K562 (cell line): Measurements from ENCODE around the gene ZBTB14. TPM values are rescaled to one million over a fixed set of nuclear protein-coding genes. Genes with fewer than 3 reads are reported as not detected.

Experiments
- ETS2 ChIP-seq: IDR thresholded peaks from 2 replicates; pipeline ENCODE4 v1.6.1; 2016; ENCODE audit warnings: borderline replicate concordance, missing genetic modification characterization, mild to moderate bottlenecking, moderate library complexity, missing compliant biosample characterization; ENCODE audit not compliant: poor library complexity, severe bottlenecking
- FOXP4 ChIP-seq: sonication (generic); formaldehyde crosslinking; IDR thresholded peaks from 2 replicates; pipeline ENCODE4 v1.8.0; 2022; ENCODE audit warnings: mild to moderate bottlenecking, missing genetic modification reagents, borderline replicate concordance
- MCM5 ChIP-seq: fragments of 450-650 bp; IDR thresholded peaks from 2 replicates; pipeline ENCODE4 v1.6.1; 2016; ENCODE audit warnings: low read depth
- MLLT1 ChIP-seq, 2 experiments: fragments of 450-650 bp; IDR thresholded peaks; 2 replicates each; pipeline ENCODE4 v1.6.1; 2016
- MTA3 ChIP-seq: fragments of 450-650 bp; formaldehyde crosslinking; IDR thresholded peaks from 2 replicates; pipeline ENCODE4 v1.6.1; 2017; ENCODE audit warnings: mild to moderate bottlenecking, borderline replicate concordance
- NFIC ChIP-seq: fragments of 450-650 bp; IDR thresholded peaks from 2 replicates; pipeline ENCODE4 v1.6.1; 2017; ENCODE audit warnings: mild to moderate bottlenecking, inconsistent platforms
- PHTF2 ChIP-seq: fragments of 250-450 bp; sonication (Bioruptor Pico); IDR thresholded peaks from 2 replicates; pipeline ENCODE4 v1.5.0; 2021; ENCODE audit warnings: mild to moderate bottlenecking
- SIN3A ChIP-seq, 2 experiments: fragments of 150-350 bp in 1 of 2; IDR thresholded peaks; 2 replicates each; pipeline ENCODE4 v1.6.1; 2011 to 2016; ENCODE audit warnings: borderline replicate concordance in 2 of 2, low read depth in 2 of 2, low read length in 2 of 2, mild to moderate bottlenecking in 2 of 2, moderate library complexity in 2 of 2; ENCODE audit not compliant: control insufficient read depth in 1 of 2
- SIN3B ChIP-seq: fragments of 450-650 bp; IDR thresholded peaks from 2 replicates; pipeline ENCODE4 v1.6.1; 2017; ENCODE audit warnings: low read depth, mild to moderate bottlenecking, moderate library complexity
- SNIP1 ChIP-seq: fragments of 450-650 bp; IDR thresholded peaks from 2 replicates; pipeline ENCODE4 v1.7.1; 2017; ENCODE audit warnings: low read depth, mild to moderate bottlenecking
- SNRNP70 ChIP-seq: fragments of 200-400 bp; formaldehyde crosslinking; optimal IDR thresholded peaks from 2 replicates; pipeline ENCODE3; 2017; ENCODE audit warnings: low read depth, low read length
- TCF7L2 ChIP-seq: fragments of 150-350 bp; IDR thresholded peaks from 2 replicates; pipeline ENCODE4 v1.6.1; 2016; ENCODE audit warnings: low read depth, mild to moderate bottlenecking, low read length, moderate library complexity
- ZNF140 ChIP-seq: fragments of 250-450 bp; sonication (Bioruptor Pico); IDR thresholded peaks from 2 replicates; pipeline ENCODE4 v1.8.0; 2021; ENCODE audit warnings: moderate library complexity, mild to moderate bottlenecking, inconsistent platforms
- ZNF175 ChIP-seq: fragments of 200-800 bp; sonication (Bioruptor generic); IDR thresholded peaks from 2 replicates; pipeline ENCODE4 v1.6.1; 2016; ENCODE audit warnings: low read depth, mild to moderate bottlenecking, missing genetic modification characterization, missing compliant biosample characterization
- ZNF324 ChIP-seq: fragments of 250-450 bp; sonication (Bioruptor Pico); IDR thresholded peaks from 2 replicates; pipeline ENCODE4 v1.4.0; 2020; ENCODE audit warnings: mild to moderate bottlenecking
- ZNF354B ChIP-seq: fragments of 250-450 bp; sonication (Bioruptor Pico); IDR thresholded peaks from 2 replicates; pipeline ENCODE4 v1.4.0; 2020
- ZNF398 ChIP-seq: fragments of 250-450 bp; sonication (Bioruptor Pico); IDR thresholded peaks from 2 replicates; pipeline ENCODE4 v1.8.0; 2021; ENCODE audit warnings: moderate library complexity, mild to moderate bottlenecking, inconsistent platforms
- polyA plus RNA-seq, 8 experiments: library from polyadenylated mRNA; depleted of rRNA in 4 of 8; stranded (reverse) in 5 of 8; unstranded in 3 of 8; fragments of >200 nt; fragmentation: Nextera tagmentation in 2 of 8; fragmentation: Illumina TruSeq in 1 of 8; extraction: Ambion mirVana in 2 of 8; extraction: Trizol in 1 of 8; gene quantifications; 2 replicates each; pipeline versions ENCODE4 v1.2.1 to v1.2.3, GENCODE V29; 2011 to 2014; ENCODE audit warnings: inconsistent platforms in 1 of 8, missing spikeins in 1 of 8
- total RNA-seq, 7 experiments: library from RNA; depleted of rRNA in 6 of 7; stranded (reverse); fragments of >200 nt in 6 of 7; fragmentation: Illumina TruSeq in 2 of 7; extraction: Trizol in 2 of 7; gene quantifications; 2 replicates each; pipeline versions ENCODE4 v1.2.1 to v1.2.3, GENCODE V29; 2011 to 2021; ENCODE audit warnings: low replicate concordance in 1 of 7
- TF ChIP-seq, protein P1 (sequence below): fragments of 250-450 bp; sonication (Bioruptor Pico); IDR thresholded peaks from 2 replicates; pipeline ENCODE4 v1.8.0; 2021; ENCODE audit warnings: borderline replicate concordance, mild to moderate bottlenecking, moderate library complexity; ENCODE audit not compliant: poor library complexity, severe bottlenecking
- TF ChIP-seq, protein P2 (sequence below), 2 experiments: IDR thresholded peaks; 2 replicates each; pipeline ENCODE4 v1.6.1; 2011; ENCODE audit warnings: borderline replicate concordance in 1 of 2, control low read depth in 1 of 2, low read depth in 1 of 2, low read length in 1 of 2, mild to moderate bottlenecking in 1 of 2, mixed read lengths in 1 of 2, moderate library complexity in 1 of 2; ENCODE audit not compliant: insufficient read depth in 1 of 2, insufficient read length in 1 of 2, poor library complexity in 1 of 2, severe bottlenecking in 1 of 2; ENCODE audit errors: extremely low read depth in 1 of 2

ZBTB14 gene
- total and polyA plus RNA-seq, 9 of the 15 experiments (the other 6 are each of a cell fraction or from before 2014, with no cell fraction given) = 2.8 to 12.6 (median 9.0) TPM

GRCh38 chr18:5294457-5295230 lies 882 bp downstream of the ZBTB14 start (continued):
- TF ChIP-seq ZNF398 (CRISPR knock-in tag) (no peak), SIN3A (IDR thresholded peaks at IDR 0.05; ENCODE audit: borderline replicate concordance in 2 of 2, control insufficient read depth in 1 of 2, low read depth in 2 of 2, low read length in 2 of 2) (no peak), MTA3 (no peak; the same call in 1 of the 2 replicates), ZNF354B (CRISPR knock-in tag) (no peak), PHTF2 (no peak), FOXP4 (CRISPR knock-in tag) (no peak), ZNF324 (CRISPR knock-in tag) (0 out of 2 replicates have a peak, but pooled peaks have one; percentile 42), ETS2 (tag) (no peak), ZNF140 (CRISPR knock-in tag) (no peak), SNIP1 (no peak), MCM5 (no peak), SNRNP70 (no peak), SIN3B (no peak), MLLT1 (IDR thresholded peaks at IDR 0.05) (0 out of 4 replicates have a peak, but pooled peaks of 1 of the 2 experiments have one; percentile 17), NFIC (no peak), ZNF175 (CRISPR knock-in tag) (no peak), TCF7L2 (no peak)
- TF ChIP-seq, protein P1, sequence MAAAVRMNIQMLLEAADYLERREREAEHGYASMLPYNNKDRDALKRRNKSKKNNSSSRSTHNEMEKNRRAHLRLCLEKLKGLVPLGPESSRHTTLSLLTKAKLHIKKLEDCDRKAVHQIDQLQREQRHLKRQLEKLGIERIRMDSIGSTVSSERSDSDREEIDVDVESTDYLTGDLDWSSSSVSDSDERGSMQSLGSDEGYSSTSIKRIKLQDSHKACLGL = no peak
- TF ChIP-seq, protein P2, sequence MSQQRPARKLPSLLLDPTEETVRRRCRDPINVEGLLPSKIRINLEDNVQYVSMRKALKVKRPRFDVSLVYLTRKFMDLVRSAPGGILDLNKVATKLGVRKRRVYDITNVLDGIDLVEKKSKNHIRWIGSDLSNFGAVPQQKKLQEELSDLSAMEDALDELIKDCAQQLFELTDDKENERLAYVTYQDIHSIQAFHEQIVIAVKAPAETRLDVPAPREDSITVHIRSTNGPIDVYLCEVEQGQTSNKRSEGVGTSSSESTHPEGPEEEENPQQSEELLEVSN (IDR thresholded peaks at IDR 0.05; ENCODE audit: borderline replicate concordance in 1 of 2, extremely low read depth in 1 of 2, insufficient read depth in 1 of 2, insufficient read length in 1 of 2, low read depth in 1 of 2, low read length in 1 of 2, poor library complexity in 1 of 2, severe bottlenecking in 1 of 2) = peak in 1 of 2 experiments; percentile 54
